ENCODE data around the gene MLH3.
A peak's percentile ranks its signal among the peaks of the same experiment; 100 is the strongest.

MLH3 gene

GRCh38 chr14:75053396-75054291 lies 2.4 kb upstream of the MLH3 start:
- Histone ChIP-seq H3K36me3 (ENCODE audit: insufficient read depth, low read length) (peaks cover 41% of the 10 kb centered on the region), H3K4me1 (ENCODE audit: insufficient read depth, low read length) (peaks cover 26% of the 10 kb centered on the region), H3K27me3 (ENCODE audit: insufficient read depth, low read length, poor library complexity) (no peaks in the 10 kb centered on the region), H3K9me3 (ENCODE audit: insufficient read depth, low read length, severe bottlenecking) (no peaks in the 10 kb centered on the region), H3K4me2 (ENCODE audit: insufficient read depth, low read length) (no peak overlapping the region), H3K9ac (ENCODE audit: low read depth, low read length) (no peak overlapping the region), H3K4me3 (ENCODE audit: low read depth in 1 of 2, low read length in 2 of 2) (no peak overlapping the region), H3K27ac (ENCODE audit: low read length) (no peak overlapping the region), H2AFZ (ENCODE audit: low read depth, low read length) (no peak overlapping the region), H3K79me2 (ENCODE audit: insufficient read depth, low read length) (peaks cover 50% of the 10 kb centered on the region), H4K20me1 (ENCODE audit: insufficient read depth, low read length) (no peaks in the 10 kb centered on the region)
- ATAC-seq (ENCODE audit: insufficient read depth, low read depth) (no peak), DNase-seq (no peak)
- no peak for TF ChIP-seq EZH2 (IDR thresholded peaks at IDR 0.05; ENCODE audit: borderline replicate concordance, low read depth, low read length, severe bottlenecking)
- no peak for TF ChIP-seq CTCF (IDR thresholded peaks at IDR 0.05; ENCODE audit: borderline replicate concordance, extremely low read depth, low read length, poor library complexity, severe bottlenecking)

GRCh38 chr14:75051556-75051899 lies 261 bp upstream of the MLH3 start:
- peaks cover 32% of the 10 kb centered on the region for H3K4me1 ChIP-seq (ENCODE audit: insufficient read depth, low read length)
- no peaks in the 10 kb centered on the region for H4K20me1 ChIP-seq (ENCODE audit: insufficient read depth, low read length)
- H3K79me2 ChIP-seq (ENCODE audit: insufficient read depth, low read length): peaks cover 54% of the 10 kb centered on the region
- H3K27me3 ChIP-seq (ENCODE audit: insufficient read depth, low read length, poor library complexity): no peaks in the 10 kb centered on the region
- H3K36me3 ChIP-seq (ENCODE audit: insufficient read depth, low read length): peaks cover 34% of the 10 kb centered on the region
- H3K27ac ChIP-seq (ENCODE audit: low read length): peak overlapping the region; percentile 91
- no peaks in the 10 kb centered on the region for H3K9me3 ChIP-seq (ENCODE audit: insufficient read depth, low read length, severe bottlenecking)
- ATAC-seq (ENCODE audit: insufficient read depth, low read depth): no peak
- TF ChIP-seq EZH2 (IDR thresholded peaks at IDR 0.05; ENCODE audit: borderline replicate concordance, low read depth, low read length, severe bottlenecking): no peak
- peak overlapping the region; percentile 55 to 72; a peak in 3 of 4 replicates for H3K4me3 ChIP-seq (ENCODE audit: low read depth in 1 of 2, low read length in 2 of 2)
- peak overlapping the region; percentile 66 for H3K4me2 ChIP-seq (ENCODE audit: insufficient read depth, low read length)
- H2AFZ ChIP-seq (ENCODE audit: low read depth, low read length): peak overlapping the region; percentile 92
- H3K9ac ChIP-seq (ENCODE audit: low read depth, low read length): peak overlapping the region; percentile 86
- DNase-seq: no peak

GRCh38 chr14:75049731-75050201 lies 1.5 kb downstream of the MLH3 start:
- H3K4me3 ChIP-seq (ENCODE audit: low read depth in 1 of 2, low read length in 2 of 2): peak overlapping the region in 1 of 2 experiments; percentile 72; a peak in 1 of 4 replicates
- DNase-seq: no peak
- H4K20me1 ChIP-seq (ENCODE audit: insufficient read depth, low read length): no peaks in the 10 kb centered on the region
- TF ChIP-seq CTCF (IDR thresholded peaks at IDR 0.05; ENCODE audit: borderline replicate concordance, extremely low read depth, low read length, poor library complexity, severe bottlenecking) (no peak), EZH2 (IDR thresholded peaks at IDR 0.05; ENCODE audit: borderline replicate concordance, low read depth, low read length, severe bottlenecking) (no peak)
- H3K27ac ChIP-seq (ENCODE audit: low read length): no peak overlapping the region
- peak overlapping the region; percentile 66 for H3K4me2 ChIP-seq (ENCODE audit: insufficient read depth, low read length)
- H3K9me3 ChIP-seq (ENCODE audit: insufficient read depth, low read length, severe bottlenecking): no peaks in the 10 kb centered on the region
- H3K9ac ChIP-seq (ENCODE audit: low read depth, low read length): no peak overlapping the region; the same call in 1 of the 2 replicates
- H3K36me3 ChIP-seq (ENCODE audit: insufficient read depth, low read length): peaks cover 24% of the 10 kb centered on the region
- ATAC-seq (ENCODE audit: insufficient read depth, low read depth): no peak
- no peak overlapping the region for H2AFZ ChIP-seq (ENCODE audit: low read depth, low read length)
- H3K27me3 ChIP-seq (ENCODE audit: insufficient read depth, low read length, poor library complexity): no peaks in the 10 kb centered on the region
- peaks cover 63% of the 10 kb centered on the region for H3K79me2 ChIP-seq (ENCODE audit: insufficient read depth, low read length)
- peaks cover 49% of the 10 kb centered on the region for H3K4me1 ChIP-seq (ENCODE audit: insufficient read depth, low read length)

GRCh38 chr14:75049136-75049535 lies 2.1 kb downstream of the MLH3 start:
- no peak overlapping the region for H3K27ac ChIP-seq (ENCODE audit: low read length)
- no peak overlapping the region for H3K4me3 ChIP-seq (ENCODE audit: low read depth in 1 of 2, low read length in 2 of 2)
- no peaks in the 10 kb centered on the region for H3K9me3 ChIP-seq (ENCODE audit: insufficient read depth, low read length, severe bottlenecking)
- DNase-seq (no peak), ATAC-seq (ENCODE audit: insufficient read depth, low read depth) (no peak)
- H3K9ac ChIP-seq (ENCODE audit: low read depth, low read length): no peak overlapping the region
- peak overlapping the region; percentile 66; the same call in 1 of the 2 replicates for H3K4me2 ChIP-seq (ENCODE audit: insufficient read depth, low read length)
- no peak for TF ChIP-seq EZH2 (IDR thresholded peaks at IDR 0.05; ENCODE audit: borderline replicate concordance, low read depth, low read length, severe bottlenecking)
- TF ChIP-seq CTCF (IDR thresholded peaks at IDR 0.05; ENCODE audit: borderline replicate concordance, extremely low read depth, low read length, poor library complexity, severe bottlenecking): no peak
- no peaks in the 10 kb centered on the region for H4K20me1 ChIP-seq (ENCODE audit: insufficient read depth, low read length)
- peaks cover 55% of the 10 kb centered on the region for H3K4me1 ChIP-seq (ENCODE audit: insufficient read depth, low read length)
- H2AFZ ChIP-seq (ENCODE audit: low read depth, low read length): no peak overlapping the region
- no peaks in the 10 kb centered on the region for H3K27me3 ChIP-seq (ENCODE audit: insufficient read depth, low read length, poor library complexity)
- H3K36me3 ChIP-seq (ENCODE audit: insufficient read depth, low read length): peaks cover 21% of the 10 kb centered on the region
- peaks cover 69% of the 10 kb centered on the region for H3K79me2 ChIP-seq (ENCODE audit: insufficient read depth, low read length)
